ENCODE measurements around the gene BSND.

- TF ChIP-seq CTCF (tag by site-specific recombination; IDR thresholded peaks at IDR 0.05) (no peak), YY1 (tag by site-specific recombination; IDR thresholded peaks at IDR 0.05) (no peak), ZNF768 (tag by site-specific recombination; IDR thresholded peaks at IDR 0.05) (peak; percentile 51; the same call in 1 of the 2 replicates), ATF2 (tag by site-specific recombination; IDR thresholded peaks at IDR 0.05; ENCODE audit: low read depth) (no peak), ZNF140 (tag by site-specific recombination; IDR thresholded peaks at IDR 0.05) (no peak), ZNF202 (tag by site-specific recombination; IDR thresholded peaks at IDR 0.05; ENCODE audit: borderline replicate concordance) (no peak), ZNF274 (IDR thresholded peaks at IDR 0.05; ENCODE audit: low read length) (no peak), ZNF274 (tag by site-specific recombination; IDR thresholded peaks at IDR 0.05; ENCODE audit: borderline replicate concordance) (no peak)
Measured at GRCh38 chr1:54989968-54990810, 8.5 kb upstream of the BSND start.

Data from HEK293 (cell line).